Measurements from ENCODE around the gene DEDD.
A peak's percentile ranks its signal among the peaks of the same experiment; 100 is the strongest.

Gene DEDD

GRCh38 chr1:161163793-161164192, 31.3 kb upstream of the DEDD start:
- DNase-seq (ENCODE audit: extremely low read depth in 1 of 2, low read depth in 1 of 2), result no peak

GRCh38 chr1:161162806-161163205, 30.3 kb upstream of the DEDD start:
- no peak for DNase-seq (ENCODE audit: extremely low read depth in 1 of 2, low read depth in 1 of 2)

GRCh38 chr1:161162052-161162451, 29.6 kb upstream of the DEDD start:
- no peak for DNase-seq (ENCODE audit: extremely low read depth in 1 of 2, low read depth in 1 of 2)

GRCh38 chr1:161161652-161162051, 29.2 kb upstream of the DEDD start:
- DNase-seq (ENCODE audit: extremely low read depth in 1 of 2, low read depth in 1 of 2), result no peak

GRCh38 chr1:161160671-161161145, 28.2 kb upstream of the DEDD start:
- DNase-seq (ENCODE audit: extremely low read depth in 1 of 2, low read depth in 1 of 2), result no peak

GRCh38 chr1:161159913-161160243, 27.4 kb upstream of the DEDD start:
- DNase-seq (ENCODE audit: extremely low read depth in 1 of 2, low read depth in 1 of 2), result no peak

GRCh38 chr1:161159087-161159912, 26.8 kb upstream of the DEDD start, which contains the start of gene USP21:
TSS of gene USP21 (plus strand) at chr1:161159500. CDS start at chr1:161160641, 1,141 bp downstream.
- peak; percentile 83 to 89 for DNase-seq (ENCODE audit: extremely low read depth in 1 of 2, low read depth in 1 of 2)

GRCh38 chr1:161158316-161159010, 26.0 kb upstream of the DEDD start:
- DNase-seq (ENCODE audit: extremely low read depth in 1 of 2, low read depth in 1 of 2), result no peak

- no peak for DNase-seq (ENCODE audit: extremely low read depth in 1 of 2, low read depth in 1 of 2)
Observed at GRCh38 chr1:161157867-161158266, 25.4 kb upstream of the DEDD start.

GRCh38 chr1:161153682-161154337, 21.3 kb upstream of the DEDD start, which contains the start of gene UFC1:
TSS of gene UFC1 (plus strand) at chr1:161153978. CDS start at chr1:161153998, 20 bp downstream.
- DNase-seq (ENCODE audit: extremely low read depth in 1 of 2, low read depth in 1 of 2), result peak; percentile 56 to 78

- DNase-seq (ENCODE audit: extremely low read depth in 1 of 2, low read depth in 1 of 2), result no peak
Observed at GRCh38 chr1:161153176-161153575, 20.7 kb upstream of the DEDD start.

GRCh38 chr1:161145832-161146231, 13.4 kb upstream of the DEDD start:
- no peak for DNase-seq (ENCODE audit: extremely low read depth in 1 of 2, low read depth in 1 of 2)

- DNase-seq (ENCODE audit: extremely low read depth in 1 of 2, low read depth in 1 of 2), result no peak
Observed at GRCh38 chr1:161140755-161141400, 8.4 kb upstream of the DEDD start.

GRCh38 chr1:161139766-161140165, 7.3 kb upstream of the DEDD start:
- no peak for DNase-seq (ENCODE audit: extremely low read depth in 1 of 2, low read depth in 1 of 2)

GRCh38 chr1:161138431-161138830, 6.0 kb upstream of the DEDD start:
- DNase-seq (ENCODE audit: extremely low read depth in 1 of 2, low read depth in 1 of 2), result no peak

GRCh38 chr1:161137881-161138280, 5.4 kb upstream of the DEDD start:
- no peak for DNase-seq (ENCODE audit: extremely low read depth in 1 of 2, low read depth in 1 of 2)

- no peak for DNase-seq (ENCODE audit: extremely low read depth in 1 of 2, low read depth in 1 of 2)
Observed at GRCh38 chr1:161133220-161133740, 813 bp upstream of the DEDD start.

GRCh38 chr1:161131523-161132409, 701 bp downstream of the DEDD start:
- no peak for DNase-seq (ENCODE audit: extremely low read depth in 1 of 2, low read depth in 1 of 2)

GRCh38 chr1:161130266-161130665, 2.2 kb downstream of the DEDD start:
- no peak for DNase-seq (ENCODE audit: extremely low read depth in 1 of 2, low read depth in 1 of 2)
